NCI-H2196 treated with DMSO at 0.1 percent for 48 hours (cell line): Measurements from ENCODE around the gene CRYGN.

ENCODE experiments used
- DNase-seq: peaks from one replicate; lab custom pipeline; 2025; ENCODE audit not compliant: unreplicated experiment; lab: John Stamatoyannopoulos, UW

CRYGN gene

GRCh38 chr7:151393031-151393977, 46.6 kb downstream of the CRYGN start:
- DNase-seq: no peak

- DNase-seq: no peak
Measured at GRCh38 chr7:151392426-151392825, 47.5 kb downstream of the CRYGN start.

- no peak for DNase-seq
Measured at GRCh38 chr7:151392002-151392401, 47.9 kb downstream of the CRYGN start.

GRCh38 chr7:151391358-151391730, 48.6 kb downstream of the CRYGN start:
- no peak for DNase-seq

GRCh38 chr7:151390598-151391357, 49.2 kb downstream of the CRYGN start:
- no peak for DNase-seq

- no peak for DNase-seq
Measured at GRCh38 chr7:151389768-151390597, 50.0 kb downstream of the CRYGN start.

- DNase-seq: no peak
Measured at GRCh38 chr7:151389096-151389767, 50.7 kb downstream of the CRYGN start.

- no peak for DNase-seq
Measured at GRCh38 chr7:151388430-151388829, 51.5 kb downstream of the CRYGN start.

GRCh38 chr7:151388007-151388297, 52.0 kb downstream of the CRYGN start:
- DNase-seq: no peak

GRCh38 chr7:151387161-151388006, 52.6 kb downstream of the CRYGN start:
- no peak for DNase-seq

- DNase-seq: no peak
Measured at GRCh38 chr7:151386301-151387160, 53.4 kb downstream of the CRYGN start.

GRCh38 chr7:151385626-151386300, 54.2 kb downstream of the CRYGN start:
- DNase-seq: no peak

GRCh38 chr7:151384776-151385625, 54.9 kb downstream of the CRYGN start:
- no peak for DNase-seq

GRCh38 chr7:151384352-151384697, 55.6 kb downstream of the CRYGN start:
- DNase-seq: no peak

GRCh38 chr7:151383638-151384351, 56.1 kb downstream of the CRYGN start:
- DNase-seq: no peak

- DNase-seq: no peak
Measured at GRCh38 chr7:151382079-151382885, 57.7 kb downstream of the CRYGN start.
